Endodermal cell (in vitro differentiated cells): ENCODE measurements around the gene ABLIM1. TPM values are rescaled to one million over a fixed set of nuclear protein-coding genes. Genes with fewer than 3 reads are reported as not detected.

Experiments
- DNase-seq: peaks from one replicate; pipeline ENCODE4 v3.0.0-alpha.2; 2017
- H3K27ac ChIP-seq: 2 replicates; pipeline ENCODE4 v1.5.1; 2013; ENCODE audit warnings: mild to moderate bottlenecking, low read depth, low read length, moderate library complexity
- H3K27me3 ChIP-seq: 2 replicates; pipeline ENCODE4 v1.6.1; 2013; ENCODE audit warnings: mild to moderate bottlenecking, low read length, moderate library complexity; ENCODE audit not compliant: insufficient read depth, control insufficient read depth, poor library complexity, severe bottlenecking
- H3K36me3 ChIP-seq: 2 replicates; pipeline ENCODE4 v1.7.0; 2013; ENCODE audit warnings: mild to moderate bottlenecking, low read length, moderate library complexity; ENCODE audit not compliant: control insufficient read depth, insufficient read depth
- H3K4me1 ChIP-seq: one replicate; pipeline ENCODE4 v1.7.0; 2013; ENCODE audit warnings: low read length; ENCODE audit not compliant: control insufficient read depth, insufficient read depth
- H3K4me3 ChIP-seq: 2 replicates; pipeline ENCODE4 v1.5.1; 2013; ENCODE audit warnings: mild to moderate bottlenecking, low read length, moderate library complexity
- H3K9ac ChIP-seq: 2 replicates; pipeline ENCODE4 v1.6.1; 2013; ENCODE audit warnings: mild to moderate bottlenecking, low read length, moderate library complexity; ENCODE audit not compliant: poor library complexity, severe bottlenecking; ENCODE audit errors: extremely low read depth
- H3K9me3 ChIP-seq: 2 replicates; pipeline ENCODE4 v1.6.1; 2013; ENCODE audit warnings: mild to moderate bottlenecking, low read length, moderate library complexity; ENCODE audit not compliant: control insufficient read depth
- H3K27ac Mint-ChIP-seq: 2 replicates; pipeline ENCODE4 v1.8.0; 2020; ENCODE audit warnings: mixed read lengths
- H3K27me3 Mint-ChIP-seq: 2 replicates; pipeline ENCODE4 v1.8.0; 2021; ENCODE audit warnings: mild to moderate bottlenecking, mixed read lengths; ENCODE audit not compliant: insufficient read depth
- H3K36me3 Mint-ChIP-seq: 2 replicates; pipeline ENCODE4 v1.8.0; 2020; ENCODE audit warnings: low read depth, mixed read lengths
- H3K4me1 Mint-ChIP-seq: 2 replicates; pipeline ENCODE4 v1.8.0; 2020; ENCODE audit warnings: mixed read lengths
- H3K4me3 Mint-ChIP-seq: 2 replicates; pipeline ENCODE4 v1.8.0; 2020; ENCODE audit warnings: mild to moderate bottlenecking, moderate library complexity, mixed read lengths
- H3K9me3 Mint-ChIP-seq: 2 replicates; pipeline ENCODE4 v1.8.0; 2020; ENCODE audit warnings: mild to moderate bottlenecking, mixed read lengths
- WGBS, 2 experiments: methylation state at CpG; one replicate each; pipeline versions ENCODE4 v1.1.5 to v1.1.7; 2013; ENCODE audit warnings: missing lambda C conversion rate in 2 of 2, mixed read lengths in 1 of 2; ENCODE audit not compliant: insufficient coverage in 1 of 2, insufficient read length in 1 of 2; 5-methylcytosine and 5-hydroxymethylcytosine counted together
- total RNA-seq, 2 donors: library from RNA; stranded (reverse); fragmentation: NEBNext Ultra II Directional in 1 of 2; extraction: Animal tissue kit (Norgen Biotek cat#: 25700) in 1 of 2; gene quantifications; 2 replicates in 1 of 2; 3 replicates in 1 of 2; pipeline ENCODE4 v1.2.1, GENCODE V29; 2021
- TF ChIP-seq, protein P1 (sequence below): fragments of 200-600 bp; sonication (generic); conservative IDR thresholded peaks from 2 replicates; pipeline ENCODE4 v1.5.0; 2021; ENCODE audit warnings: antibody characterized with exemption, mild to moderate bottlenecking

ABLIM1 gene
- total RNA-seq, 2 donors from 2014 or later: 39.3 to 49.3 TPM

DNA sequence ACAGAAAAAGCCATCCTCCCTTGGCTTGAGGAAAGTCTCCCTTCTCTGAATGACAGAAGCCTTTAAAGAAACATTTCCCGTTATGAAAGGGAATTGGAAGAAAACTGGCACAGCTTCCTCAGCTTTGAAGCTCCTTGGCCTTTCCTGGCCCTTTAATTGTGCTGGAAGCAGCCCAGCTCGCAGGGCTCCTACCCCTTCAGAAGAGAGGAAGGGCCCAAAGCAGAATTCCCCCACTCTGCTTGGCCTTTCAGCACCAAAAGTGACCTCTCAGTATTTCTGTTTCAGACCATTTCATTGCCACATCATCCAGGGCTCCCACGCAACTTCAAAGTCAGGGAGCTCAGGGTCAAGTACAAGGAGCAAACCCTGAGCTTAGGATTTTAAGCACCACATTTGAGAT, 258.0 kb downstream of the ABLIM1 start:
- Mint-ChIP-seq H3K27ac (no peak overlapping the region), H3K9me3 (no peaks in the 10 kb centered on the region), H3K4me1 (peaks cover 9% of the 10 kb centered on the region), H3K4me3 (no peak overlapping the region), H3K36me3 (no peaks in the 10 kb centered on the region), H3K27me3 (peaks cover 68% of the 10 kb centered on the region)
- Histone ChIP-seq H3K27ac (no peak overlapping the region), H3K9me3 (no peaks in the 10 kb centered on the region), H3K36me3 (no peaks in the 10 kb centered on the region), H3K9ac (no peak overlapping the region), H3K4me3 (no peak overlapping the region), H3K27me3 (peaks cover 74% of the 10 kb centered on the region), H3K4me1 (no peaks in the 10 kb centered on the region)
- no peak for DNase-seq
- TF ChIP-seq, protein P1, sequence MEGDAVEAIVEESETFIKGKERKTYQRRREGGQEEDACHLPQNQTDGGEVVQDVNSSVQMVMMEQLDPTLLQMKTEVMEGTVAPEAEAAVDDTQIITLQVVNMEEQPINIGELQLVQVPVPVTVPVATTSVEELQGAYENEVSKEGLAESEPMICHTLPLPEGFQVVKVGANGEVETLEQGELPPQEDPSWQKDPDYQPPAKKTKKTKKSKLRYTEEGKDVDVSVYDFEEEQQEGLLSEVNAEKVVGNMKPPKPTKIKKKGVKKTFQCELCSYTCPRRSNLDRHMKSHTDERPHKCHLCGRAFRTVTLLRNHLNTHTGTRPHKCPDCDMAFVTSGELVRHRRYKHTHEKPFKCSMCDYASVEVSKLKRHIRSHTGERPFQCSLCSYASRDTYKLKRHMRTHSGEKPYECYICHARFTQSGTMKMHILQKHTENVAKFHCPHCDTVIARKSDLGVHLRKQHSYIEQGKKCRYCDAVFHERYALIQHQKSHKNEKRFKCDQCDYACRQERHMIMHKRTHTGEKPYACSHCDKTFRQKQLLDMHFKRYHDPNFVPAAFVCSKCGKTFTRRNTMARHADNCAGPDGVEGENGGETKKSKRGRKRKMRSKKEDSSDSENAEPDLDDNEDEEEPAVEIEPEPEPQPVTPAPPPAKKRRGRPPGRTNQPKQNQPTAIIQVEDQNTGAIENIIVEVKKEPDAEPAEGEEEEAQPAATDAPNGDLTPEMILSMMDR: no peak
- WGBS, 2 experiments: 66 to 93% methylated on average over 2 to 3 of the region's 3 CpGs

GRCh38 chr10:114399576-114399975, 258.5 kb downstream of the ABLIM1 start:
- Histone ChIP-seq H3K27ac (no peak overlapping the region), H3K4me1 (no peaks in the 10 kb centered on the region), H3K36me3 (no peaks in the 10 kb centered on the region), H3K9me3 (no peaks in the 10 kb centered on the region), H3K9ac (no peak overlapping the region), H3K27me3 (peaks cover 69% of the 10 kb centered on the region), H3K4me3 (no peak overlapping the region)
- Mint-ChIP-seq H3K27me3 (peaks cover 67% of the 10 kb centered on the region), H3K27ac (no peak overlapping the region), H3K9me3 (no peaks in the 10 kb centered on the region), H3K36me3 (no peaks in the 10 kb centered on the region), H3K4me3 (no peak overlapping the region), H3K4me1 (peaks cover 8% of the 10 kb centered on the region)
- TF ChIP-seq, protein P1: no peak
- 93 to 96% methylated on average over 4 to 6 of the region's 6 CpGs for WGBS, 2 experiments
- no peak for DNase-seq

DNA sequence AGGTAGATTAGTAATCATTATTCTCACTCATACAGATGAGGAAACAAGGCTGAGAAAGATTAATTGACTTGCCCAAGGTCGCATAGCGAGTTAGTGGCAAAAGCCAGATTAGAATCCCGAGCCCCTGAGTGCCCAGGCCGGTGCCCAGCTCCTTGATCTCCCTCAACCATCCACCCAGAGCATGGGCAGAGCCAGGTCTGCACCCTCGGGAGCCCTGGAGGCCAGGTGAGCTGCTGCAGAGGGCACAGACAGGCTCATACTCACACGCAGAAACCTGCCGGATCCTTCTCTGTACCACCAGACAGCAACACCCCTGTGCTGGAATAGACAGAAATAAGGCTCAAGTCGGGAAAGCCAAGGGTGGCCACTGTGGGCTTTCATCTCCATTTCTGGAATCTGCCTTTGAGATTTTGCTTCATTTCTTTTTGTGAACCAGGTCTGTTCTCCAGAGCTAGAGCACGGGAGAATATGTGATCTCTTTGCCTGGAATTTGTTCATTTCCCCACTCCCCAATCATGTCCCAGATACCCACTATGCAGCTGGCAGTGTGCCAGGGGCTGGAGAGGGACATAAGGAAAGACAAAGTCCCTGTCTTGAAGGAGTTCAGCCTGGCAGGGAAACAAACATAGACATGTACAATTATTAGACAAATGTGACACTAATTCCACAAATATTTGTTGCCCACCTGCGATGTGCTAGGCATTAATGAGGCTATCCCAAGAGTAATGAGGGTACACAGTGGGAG, 259.3 kb downstream of the ABLIM1 start:
- no peak for DNase-seq
- no peaks in the 10 kb centered on the region for H3K36me3 Mint-ChIP-seq
- peaks cover 7% of the 10 kb centered on the region for H3K4me1 Mint-ChIP-seq

More for the DNA sequence above, 259.3 kb downstream of the ABLIM1 start:
- Histone ChIP-seq H3K36me3 (no peaks in the 10 kb centered on the region), H3K9ac (no peak overlapping the region), H3K4me1 (no peaks in the 10 kb centered on the region), H3K9me3 (no peaks in the 10 kb centered on the region), H3K27me3 (peaks cover 60% of the 10 kb centered on the region), H3K27ac (no peak overlapping the region), H3K4me3 (no peak overlapping the region)
- Mint-ChIP-seq H3K27ac (no peak overlapping the region), H3K4me3 (no peak overlapping the region), H3K27me3 (peaks cover 60% of the 10 kb centered on the region), H3K9me3 (no peaks in the 10 kb centered on the region)
- WGBS, 2 experiments: 91 to 94% methylated on average over 3 to 10 of the region's 10 CpGs
- TF ChIP-seq, protein P1: no peak
